Mammary epithelial cell (primary cell): ENCODE measurements around the gene PIF1.

ENCODE experiments used
- CTCF ChIP-seq, 2 donors: IDR thresholded peaks in 1 of 2; conservative IDR thresholded peaks in 1 of 2; 2 replicates each; pipeline ENCODE4 v1.5.1; 2011 to 2012; ENCODE audit warnings: inconsistent platforms in 2 of 2, low read length in 2 of 2, mild to moderate bottlenecking in 2 of 2, control low read depth in 1 of 2, low read depth in 1 of 2; ENCODE audit not compliant: insufficient read depth in 1 of 2; ENCODE audit errors: extremely low read depth in 1 of 2
- EZH2 ChIP-seq: IDR thresholded peaks from 2 replicates; pipeline ENCODE4 v1.6.1; 2012; ENCODE audit warnings: low read length, inconsistent platforms, borderline replicate concordance

GRCh38 chr15:64855205-64855975 is 29.9 kb upstream of the PIF1 start:
- TF ChIP-seq EZH2 (no peak), CTCF (conservative IDR thresholded peaks at IDR 0.05 in 1 of 2, IDR thresholded peaks at IDR 0.05 in 1 of 2; ENCODE audit: extremely low read depth in 1 of 2, insufficient read depth in 1 of 2, low read depth in 1 of 2, low read length in 2 of 2) (no peak)
